K562 (cell line): ENCODE results near the gene COMMD2. TPM values are rescaled to one million over a fixed set of nuclear protein-coding genes. Genes with fewer than 3 reads are reported as not detected.

Experiments
- CHCHD3 ChIP-seq: fragments of 250-450 bp; sonication (Bioruptor Pico); IDR thresholded peaks from 2 replicates; pipeline ENCODE4 v2.1.2; 2022; ENCODE audit warnings: mild to moderate bottlenecking
- EZH2 ChIP-seq: IDR thresholded peaks from 2 replicates; pipeline ENCODE4 v1.6.1; 2012; ENCODE audit warnings: low read depth, mild to moderate bottlenecking, inconsistent platforms, low read length, borderline replicate concordance
- GATAD2B ChIP-seq: fragments of 450-650 bp; IDR thresholded peaks from 2 replicates; pipeline ENCODE4 v1.6.1; 2017; ENCODE audit warnings: mild to moderate bottlenecking, borderline replicate concordance
- HES1 ChIP-seq: fragments of 450-650 bp; IDR thresholded peaks from 2 replicates; pipeline ENCODE4 v1.6.1; 2016; ENCODE audit warnings: low read depth, mild to moderate bottlenecking, moderate library complexity
- MAZ ChIP-seq, 2 experiments: fragments of 450-650 bp in 1 of 2; sonication (generic) in 1 of 2; formaldehyde crosslinking; IDR thresholded peaks in 1 of 2; conservative IDR thresholded peaks in 1 of 2; 2 replicates each; pipeline versions ENCODE4 v1.4.0 to v1.5.0; 2020; ENCODE audit warnings: mild to moderate bottlenecking in 1 of 2, missing genetic modification reagents in 1 of 2
- MYC ChIP-seq, 2 experiments: fragments of 250-450 bp in 1 of 2; sonication (Bioruptor Pico) in 1 of 2; IDR thresholded peaks; 2 replicates each; pipeline versions ENCODE4 v1.5.1 to v1.6.1; 2012 to 2021; ENCODE audit warnings: low read depth in 2 of 2, borderline replicate concordance in 1 of 2, improper control_type of control experiment in 1 of 2, low read length in 1 of 2, mild to moderate bottlenecking in 1 of 2, moderate library complexity in 1 of 2
- PBX2 ChIP-seq, 2 experiments: IDR thresholded peaks in 1 of 2; conservative IDR thresholded peaks in 1 of 2; 2 replicates each; pipeline ENCODE4 v1.6.1; 2016; ENCODE audit warnings: low read depth in 2 of 2, mild to moderate bottlenecking in 1 of 2, missing compliant biosample characterization in 1 of 2, missing genetic modification characterization in 1 of 2, moderate library complexity in 1 of 2
- PRDM10 ChIP-seq: fragments of 450-650 bp; IDR thresholded peaks from 2 replicates; pipeline ENCODE4 v1.6.1; 2018; ENCODE audit not compliant: partially characterized antibody
- RBM15 ChIP-seq: fragments of 200-400 bp; formaldehyde crosslinking; IDR thresholded peaks from 2 replicates; pipeline ENCODE4 v1.6.1; 2018; ENCODE audit warnings: mild to moderate bottlenecking, low read length, moderate library complexity; ENCODE audit not compliant: insufficient read depth
- RBM17 ChIP-seq: fragments of 200-400 bp; formaldehyde crosslinking; IDR thresholded peaks from 2 replicates; pipeline ENCODE4 v1.6.1; 2017; ENCODE audit warnings: low read depth, mild to moderate bottlenecking, low read length, borderline replicate concordance
- RFX7 ChIP-seq: fragments of 250-450 bp; sonication (Bioruptor Pico); IDR thresholded peaks from 2 replicates; pipeline ENCODE4 v1.5.1; 2021; ENCODE audit warnings: mild to moderate bottlenecking
- SMARCB1 ChIP-seq: IDR thresholded peaks from 2 replicates; pipeline ENCODE4 v1.6.1; 2011; ENCODE audit warnings: improper control_type of control experiment, low read depth; ENCODE audit not compliant: insufficient read length
- SOX6 ChIP-seq: fragments of 450-650 bp; IDR thresholded peaks from 2 replicates; pipeline ENCODE4 v1.6.1; 2014; ENCODE audit warnings: mild to moderate bottlenecking
- SRSF3 ChIP-seq: fragments of 200-400 bp; formaldehyde crosslinking; IDR thresholded peaks from 2 replicates; pipeline ENCODE4 v1.6.1; 2016; ENCODE audit warnings: mild to moderate bottlenecking, low read length, moderate library complexity; ENCODE audit not compliant: insufficient read depth
- ZNF561 ChIP-seq: fragments of 450-650 bp; formaldehyde crosslinking; conservative IDR thresholded peaks from 2 replicates; pipeline ENCODE4 v1.4.0; 2020; ENCODE audit warnings: mild to moderate bottlenecking, moderate library complexity
- polyA plus RNA-seq, 8 experiments: library from polyadenylated mRNA; depleted of rRNA in 4 of 8; stranded (reverse) in 5 of 8; unstranded in 3 of 8; fragments of >200 nt; fragmentation: Nextera tagmentation in 2 of 8; fragmentation: Illumina TruSeq in 1 of 8; extraction: Ambion mirVana in 2 of 8; extraction: Trizol in 1 of 8; gene quantifications; 2 replicates each; pipeline versions ENCODE4 v1.2.1 to v1.2.3, GENCODE V29; 2011 to 2014; ENCODE audit warnings: inconsistent platforms in 1 of 8, missing spikeins in 1 of 8
- total RNA-seq, 7 experiments: library from RNA; depleted of rRNA in 6 of 7; stranded (reverse); fragments of >200 nt in 6 of 7; fragmentation: Illumina TruSeq in 2 of 7; extraction: Trizol in 2 of 7; gene quantifications; 2 replicates each; pipeline versions ENCODE4 v1.2.1 to v1.2.3, GENCODE V29; 2011 to 2021; ENCODE audit warnings: low replicate concordance in 1 of 7
- TF ChIP-seq, protein P1 (sequence below): fragments of 250-450 bp; sonication (Bioruptor Pico); IDR thresholded peaks from 2 replicates; pipeline ENCODE4 v1.5.1; 2021; ENCODE audit warnings: mild to moderate bottlenecking

COMMD2 gene
- total and polyA plus RNA-seq, 9 of the 15 experiments (the other 6 are each of a cell fraction or from before 2014, with no cell fraction given), result 25.8 to 102 (median 41.8) TPM

DNA sequence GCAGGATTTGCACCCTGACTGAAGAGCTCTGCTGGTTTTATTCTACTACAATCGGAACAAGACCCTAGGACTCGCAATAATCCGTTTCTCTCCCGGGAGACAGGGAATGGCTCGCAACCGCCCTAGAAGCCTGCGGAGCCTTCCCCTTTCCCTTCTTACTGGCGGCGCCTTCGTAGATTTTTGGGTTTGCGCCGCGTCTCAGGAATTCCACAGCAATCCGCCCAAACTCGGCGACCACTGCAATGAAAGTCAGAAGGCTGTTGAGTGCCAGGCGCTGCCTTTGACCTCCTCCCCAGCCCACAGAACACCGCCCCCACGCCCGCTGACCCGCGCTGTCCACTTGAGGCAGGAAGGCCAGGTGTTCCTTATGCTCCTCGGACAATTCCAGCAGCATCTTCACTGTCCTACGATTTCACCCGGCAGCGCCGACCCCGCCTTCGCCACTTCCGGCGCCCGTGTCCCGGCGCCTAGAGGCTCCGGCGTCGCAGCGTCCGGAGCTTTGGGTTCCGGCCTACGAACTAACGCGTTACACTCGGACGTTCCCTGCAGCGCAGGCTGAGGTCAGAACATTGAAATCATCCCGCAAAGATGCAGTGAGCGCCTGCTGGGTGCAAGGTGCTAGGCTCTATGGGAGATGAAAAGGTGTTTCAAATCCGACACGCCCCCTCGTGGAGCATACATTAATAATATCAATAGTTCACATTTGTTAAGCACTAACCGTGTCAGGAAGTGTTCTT, at the start of gene COMMD2 (continued):
- TF ChIP-seq PRDM10 (peak; percentile 60), PBX2 (CRISPR knock-in tag; IDR thresholded peaks at IDR 0.05; ENCODE audit: low read depth) (no peak), PBX2 (tag; conservative IDR thresholded peaks at IDR 0.05; ENCODE audit: low read depth) (no peak), CHCHD3 (CRISPR knock-in tag) (no peak), RBM17 (no peak), RFX7 (no peak), MYC (IDR thresholded peaks at IDR 0.05; ENCODE audit: low read depth, low read length) (peak; percentile 79), MYC (CRISPR knock-in tag; IDR thresholded peaks at IDR 0.05; ENCODE audit: borderline replicate concordance, low read depth) (no peak), EZH2 (no peak), HES1 (no peak), SOX6 (peak; percentile 70), ZNF561 (no peak), GATAD2B (no peak; the same call in 1 of the 2 replicates), RBM15 (no peak), MAZ (CRISPR knock-in tag; conservative IDR thresholded peaks at IDR 0.05 in 1 of 2, IDR thresholded peaks at IDR 0.05 in 1 of 2) (peak; percentile 70 to 94; a peak in 3 of 4 replicates), SMARCB1 (no peak), SRSF3 (no peak)
- TF ChIP-seq, protein P1, sequence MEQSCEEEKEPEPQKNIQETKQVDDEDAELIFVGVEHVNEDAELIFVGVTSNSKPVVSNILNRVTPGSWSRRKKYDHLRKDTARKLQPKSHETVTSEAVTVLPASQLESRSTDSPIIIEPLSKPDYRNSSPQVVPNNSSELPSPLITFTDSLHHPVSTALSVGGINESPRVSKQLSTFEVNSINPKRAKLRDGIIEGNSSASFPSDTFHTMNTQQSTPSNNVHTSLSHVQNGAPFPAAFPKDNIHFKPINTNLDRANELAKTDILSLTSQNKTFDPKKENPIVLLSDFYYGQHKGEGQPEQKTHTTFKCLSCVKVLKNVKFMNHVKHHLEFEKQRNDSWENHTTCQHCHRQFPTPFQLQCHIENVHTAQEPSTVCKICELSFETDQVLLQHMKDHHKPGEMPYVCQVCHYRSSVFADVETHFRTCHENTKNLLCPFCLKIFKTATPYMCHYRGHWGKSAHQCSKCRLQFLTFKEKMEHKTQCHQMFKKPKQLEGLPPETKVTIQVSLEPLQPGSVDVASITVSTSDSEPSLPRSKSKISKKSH (CRISPR knock-in tag), result no peak
